Measurements from ENCODE around the gene TLL2. TPM values are rescaled to one million over a fixed set of nuclear protein-coding genes. Genes with fewer than 3 reads are reported as not detected.

TLL2 gene
- total RNA-seq, 2 donors from 2014 or later = 0.24 to 0.96 TPM

- DNase-seq (ENCODE audit: low spot score) = peak; percentile 65
- TF ChIP-seq, protein P1, sequence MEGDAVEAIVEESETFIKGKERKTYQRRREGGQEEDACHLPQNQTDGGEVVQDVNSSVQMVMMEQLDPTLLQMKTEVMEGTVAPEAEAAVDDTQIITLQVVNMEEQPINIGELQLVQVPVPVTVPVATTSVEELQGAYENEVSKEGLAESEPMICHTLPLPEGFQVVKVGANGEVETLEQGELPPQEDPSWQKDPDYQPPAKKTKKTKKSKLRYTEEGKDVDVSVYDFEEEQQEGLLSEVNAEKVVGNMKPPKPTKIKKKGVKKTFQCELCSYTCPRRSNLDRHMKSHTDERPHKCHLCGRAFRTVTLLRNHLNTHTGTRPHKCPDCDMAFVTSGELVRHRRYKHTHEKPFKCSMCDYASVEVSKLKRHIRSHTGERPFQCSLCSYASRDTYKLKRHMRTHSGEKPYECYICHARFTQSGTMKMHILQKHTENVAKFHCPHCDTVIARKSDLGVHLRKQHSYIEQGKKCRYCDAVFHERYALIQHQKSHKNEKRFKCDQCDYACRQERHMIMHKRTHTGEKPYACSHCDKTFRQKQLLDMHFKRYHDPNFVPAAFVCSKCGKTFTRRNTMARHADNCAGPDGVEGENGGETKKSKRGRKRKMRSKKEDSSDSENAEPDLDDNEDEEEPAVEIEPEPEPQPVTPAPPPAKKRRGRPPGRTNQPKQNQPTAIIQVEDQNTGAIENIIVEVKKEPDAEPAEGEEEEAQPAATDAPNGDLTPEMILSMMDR (IDR thresholded peaks at IDR 0.05) = no peak
- peak overlapping the region; percentile 51 to 69 for H3K27ac ChIP-seq
- no peaks in the 10 kb centered on the region for H3K36me3 ChIP-seq
- H3K4me1 ChIP-seq = peaks cover 0 to 13% of the 10 kb centered on the region in 2 donors
- no peaks in the 10 kb centered on the region for H3K27me3 ChIP-seq
- H3K9me3 ChIP-seq = no peaks in the 10 kb centered on the region
- no peak overlapping the region for H3K4me3 ChIP-seq
These were observed 123.3 kb downstream of the TLL2 start for GRCh38 chr10:96390460-96390864.

- Histone ChIP-seq H3K4me1 (peaks cover 0 to 13% of the 10 kb centered on the region in 2 donors), H3K4me3 (no peak overlapping the region), H3K27me3 (no peaks in the 10 kb centered on the region), H3K27ac (peak overlapping the region; percentile 51 to 69), H3K9me3 (no peaks in the 10 kb centered on the region), H3K36me3 (no peaks in the 10 kb centered on the region)
- TF ChIP-seq, protein P1 (IDR thresholded peaks at IDR 0.05) = no peak
- DNase-seq (ENCODE audit: low spot score) = no peak
These were observed 123.9 kb downstream of the TLL2 start for GRCh38 chr10:96389785-96390184.

DNA sequence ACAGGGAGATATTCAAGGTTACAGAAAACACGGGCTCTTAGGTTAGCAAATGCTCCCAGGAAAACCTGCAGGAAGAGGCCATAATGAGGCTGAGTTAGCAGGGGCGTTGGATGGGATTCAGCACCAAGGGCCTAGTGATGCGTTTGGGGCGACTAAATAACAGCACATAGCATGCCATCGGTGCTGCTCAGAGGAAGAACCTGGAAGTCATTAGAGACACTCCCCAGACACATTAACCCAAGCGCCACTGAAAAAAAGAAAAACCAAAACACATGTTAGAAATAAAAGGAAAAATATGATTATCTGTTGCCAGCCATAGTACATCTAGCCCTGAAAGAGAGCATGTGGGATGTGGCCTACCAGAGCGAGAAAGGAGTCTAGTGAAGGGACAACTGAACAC is 126.1 kb downstream of the TLL2 start:
- TF ChIP-seq, protein P1 (IDR thresholded peaks at IDR 0.05) = no peak
- Histone ChIP-seq H3K9me3 (no peaks in the 10 kb centered on the region), H3K4me1 (peaks cover 0 to 13% of the 10 kb centered on the region in 2 donors), H3K4me3 (no peak overlapping the region), H3K27me3 (no peaks in the 10 kb centered on the region), H3K36me3 (no peaks in the 10 kb centered on the region), H3K27ac (no peak overlapping the region)
- no peak for DNase-seq (ENCODE audit: low spot score)

- Histone ChIP-seq H3K4me3 (no peak overlapping the region), H3K9me3 (no peaks in the 10 kb centered on the region), H3K4me1 (peaks cover 0 to 13% of the 10 kb centered on the region in 2 donors), H3K27ac (no peak overlapping the region), H3K27me3 (no peaks in the 10 kb centered on the region), H3K36me3 (no peaks in the 10 kb centered on the region)
- TF ChIP-seq, protein P1 (IDR thresholded peaks at IDR 0.05) = no peak
- DNase-seq (ENCODE audit: low spot score) = no peak
These were observed 126.6 kb downstream of the TLL2 start for GRCh38 chr10:96387161-96387560.

DNA sequence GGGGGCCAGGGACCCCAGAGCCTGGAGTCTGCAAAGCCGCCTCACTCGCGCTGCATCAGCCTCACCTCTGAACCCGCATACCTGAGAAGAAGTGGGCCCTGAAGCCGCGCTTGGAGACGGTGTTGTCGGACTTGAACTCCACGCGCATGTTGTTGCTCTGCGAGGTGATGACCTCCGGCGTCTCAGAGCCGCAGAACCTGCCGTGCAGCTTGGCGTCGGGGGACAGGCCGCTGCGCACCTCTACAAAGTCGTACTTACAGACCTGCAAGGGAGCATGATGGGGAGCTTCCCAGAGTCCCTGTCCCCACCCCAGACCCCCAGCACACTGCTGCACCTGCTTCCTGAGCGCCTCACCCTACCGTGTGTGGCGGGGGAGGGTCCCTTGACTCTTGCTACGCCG is 129.2 kb downstream of the TLL2 start:
- no peaks in the 10 kb centered on the region for H3K9me3 ChIP-seq
- no peak for DNase-seq (ENCODE audit: low spot score)

GRCh38 chr10:96380821-96381220 is 132.9 kb downstream of the TLL2 start:
- H3K4me1 ChIP-seq = peaks cover 0 to 7% of the 10 kb centered on the region in 2 donors
- no peak overlapping the region for H3K27ac ChIP-seq
- no peaks in the 10 kb centered on the region for H3K36me3 ChIP-seq
- no peak for DNase-seq (ENCODE audit: low spot score)
- no peaks in the 10 kb centered on the region for H3K27me3 ChIP-seq
- TF ChIP-seq, protein P1 (IDR thresholded peaks at IDR 0.05) = no peak
- H3K9me3 ChIP-seq = no peaks in the 10 kb centered on the region
- no peak overlapping the region for H3K4me3 ChIP-seq

More for the DNA sequence above, 129.2 kb downstream of the TLL2 start:
- Histone ChIP-seq H3K27me3 (no peaks in the 10 kb centered on the region), H3K27ac (no peak overlapping the region), H3K4me1 (no peaks in the 10 kb centered on the region), H3K36me3 (no peaks in the 10 kb centered on the region), H3K4me3 (no peak overlapping the region)
- TF ChIP-seq, protein P1 (IDR thresholded peaks at IDR 0.05) = no peak
